Head of caudate nucleus (tissue), 42 donors: ENCODE data around the gene ERCC5.

Source experiments
- DNase-seq, 42 donors: peaks; one replicate each; pipeline versions ENCODE4 v3.0.0 to v3.0.0-alpha.2; 2020 to 2021; ENCODE audit warnings: mixed read lengths in 7 of 42
- intact Hi-C: fragments of 100-400 bp; cut with DNase I; formaldehyde crosslinking; loops from one replicate; pipeline ENCODE4 v1.15.0; 2022

The ERCC5 gene

DNA sequence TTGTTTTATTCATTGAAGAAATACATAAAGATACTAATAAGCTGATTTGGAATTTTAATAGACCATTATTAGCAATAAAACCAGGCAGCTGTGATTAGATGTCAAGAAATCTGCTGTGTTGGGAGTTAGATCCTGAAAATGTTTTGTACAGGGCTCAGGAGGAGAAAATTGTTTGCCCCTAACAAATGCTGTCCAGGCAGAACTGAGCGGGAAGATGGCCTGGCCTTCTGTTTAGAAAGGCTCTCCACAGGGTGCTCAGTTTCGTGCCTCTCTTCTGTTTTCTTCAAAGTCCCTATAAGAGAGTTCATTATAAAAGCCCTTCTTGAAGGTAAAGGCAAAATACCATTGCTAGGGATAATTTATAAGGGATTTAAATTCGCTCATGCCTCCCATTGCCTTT lies 64.1 kb downstream of the ERCC5 start:
- no peak for DNase-seq
- intact Hi-C loops, result no loop called here

DNA sequence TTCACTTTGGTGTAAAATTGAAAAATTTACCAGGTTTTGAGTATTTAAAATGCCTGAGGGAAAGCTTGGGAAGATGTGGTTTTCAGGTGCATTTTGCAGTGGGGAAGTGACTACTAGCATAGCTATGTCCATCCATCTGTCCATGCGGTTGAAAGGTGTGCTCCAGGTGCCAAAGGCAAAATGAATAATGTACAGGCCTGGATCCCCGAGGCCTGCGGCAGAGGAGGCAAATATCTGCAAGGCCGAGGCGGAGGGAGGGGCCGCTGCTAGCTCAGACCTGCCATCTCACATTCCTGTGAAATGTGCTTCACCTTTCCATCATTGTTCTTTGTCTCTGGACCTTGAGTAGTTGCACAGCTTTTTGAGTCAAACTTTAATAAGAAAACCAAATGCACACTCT lies 65.5 kb downstream of the ERCC5 start:
- DNase-seq, result no peak
- intact Hi-C loops, result no loop called here

DNA sequence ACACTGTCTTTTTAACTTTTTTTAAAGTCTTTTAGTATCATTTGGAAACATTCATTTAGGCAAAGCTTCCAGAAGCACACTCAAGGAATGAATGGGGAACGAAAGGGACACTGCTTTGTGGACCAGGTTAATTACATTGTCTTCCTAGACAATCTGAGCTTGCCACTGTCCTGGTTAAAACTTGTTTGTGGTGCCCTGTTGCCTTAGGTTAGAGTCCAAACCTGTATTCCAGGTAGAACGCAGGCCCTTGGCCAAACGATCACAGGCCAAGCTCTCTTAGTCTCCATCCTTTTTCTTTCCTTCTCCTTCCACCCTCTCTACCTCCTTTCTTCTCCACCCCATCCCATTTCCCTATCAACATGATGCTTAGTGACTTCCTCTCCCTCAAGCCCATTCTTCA lies 66.8 kb downstream of the ERCC5 start:
- intact Hi-C loops, result no loop called here
- no peak for DNase-seq

DNA sequence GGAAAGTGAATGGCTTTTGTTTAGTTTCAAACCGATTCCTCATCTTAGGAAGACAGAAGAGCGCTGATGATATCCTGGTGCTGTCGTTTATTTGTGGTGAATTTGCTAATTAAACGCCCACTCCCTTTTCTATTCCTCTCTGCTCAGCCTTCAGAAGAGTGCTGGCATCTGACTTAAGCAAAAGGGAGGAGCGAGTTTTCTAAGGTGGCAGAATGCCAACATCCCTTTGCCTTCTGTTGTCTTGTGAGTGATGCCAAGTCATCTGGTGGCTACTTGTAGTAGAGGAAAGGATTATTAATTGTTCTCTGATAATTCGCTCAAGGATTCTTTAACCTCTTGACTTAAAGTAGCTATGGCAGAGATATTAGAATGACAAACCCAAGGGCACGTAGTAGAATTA lies 68.1 kb downstream of the ERCC5 start:
- intact Hi-C loops, result no loop called here
- DNase-seq, result peak in 14 of 42 donors; percentile 22 to 60 (median 28)

DNA sequence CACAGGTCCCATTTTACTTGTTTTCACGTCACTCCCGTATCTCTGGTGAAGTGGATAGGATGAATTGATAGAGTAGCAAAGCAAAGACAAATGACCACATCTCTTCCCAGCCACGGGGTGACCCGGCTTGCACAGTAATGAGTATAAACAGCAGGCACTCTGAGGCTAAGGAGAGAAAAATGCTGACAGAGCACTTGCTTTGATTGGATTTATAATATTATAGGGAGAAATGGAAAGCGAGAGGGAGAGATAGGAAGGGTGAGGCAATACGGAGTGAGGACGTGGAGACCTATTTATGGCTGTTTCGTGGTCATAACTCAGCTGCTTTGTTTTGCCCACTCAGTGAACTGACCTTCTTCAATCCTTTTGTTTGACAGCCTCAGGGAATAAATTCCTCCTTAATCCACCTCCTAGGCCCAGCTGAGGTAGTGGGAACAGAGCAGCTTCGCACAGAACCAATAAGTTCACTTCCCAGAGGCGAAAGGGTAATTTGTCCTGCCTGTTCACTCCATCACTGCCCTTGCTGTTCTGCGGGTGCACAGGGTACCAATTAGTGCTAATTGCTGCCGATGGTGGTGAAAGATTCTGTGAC lies 68.6 kb downstream of the ERCC5 start:
- intact Hi-C loops, result no loop called here
- no peak for DNase-seq

DNA sequence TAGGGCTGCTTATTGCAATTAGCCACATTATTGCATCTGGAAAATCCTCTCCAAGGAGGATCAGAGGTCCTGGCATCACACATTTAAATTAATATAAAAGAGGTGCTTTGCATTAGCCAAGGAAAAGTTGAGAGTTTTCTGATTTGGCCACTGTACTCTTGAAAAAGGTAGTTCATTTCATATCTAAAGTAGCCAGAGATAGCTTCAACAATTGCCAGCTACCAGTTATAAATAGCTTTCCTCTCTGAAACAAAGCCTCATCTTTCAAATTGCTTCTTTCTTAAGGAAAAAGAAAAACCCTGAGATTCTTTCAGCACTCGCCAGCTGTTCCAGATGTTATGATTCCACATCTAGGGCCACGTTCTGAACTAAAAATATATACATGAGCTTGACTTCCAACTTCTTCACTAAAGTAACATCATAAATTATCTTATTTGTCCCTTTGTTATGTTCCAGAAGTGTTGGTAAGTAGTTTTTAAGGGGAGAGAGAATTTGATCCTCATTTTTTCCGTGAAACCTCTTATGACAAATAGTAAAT lies 69.6 kb downstream of the ERCC5 start:
- no peak for DNase-seq
- intact Hi-C loops, result no loop called here

DNA sequence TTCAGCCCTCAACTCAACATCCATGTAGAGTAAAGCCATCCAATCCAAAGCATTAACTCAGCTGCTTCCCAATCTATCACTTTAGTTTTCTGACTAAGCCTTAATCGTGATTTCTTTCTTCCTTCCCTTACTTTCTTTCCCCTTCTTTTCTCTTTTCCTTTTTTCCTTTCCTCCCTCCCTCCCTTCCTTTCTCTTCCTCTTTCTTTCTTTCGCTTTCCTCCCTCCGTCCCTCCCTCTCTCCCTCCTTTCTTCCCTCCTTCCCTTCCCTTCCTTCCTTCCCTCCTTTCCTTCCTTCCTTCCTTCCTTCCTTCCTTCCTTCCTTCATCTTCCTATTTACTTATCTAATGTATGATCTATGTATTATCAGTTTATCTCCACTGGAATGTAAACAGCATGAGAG lies 71.2 kb downstream of the ERCC5 start:
- intact Hi-C loops, result no loop called here

DNA sequence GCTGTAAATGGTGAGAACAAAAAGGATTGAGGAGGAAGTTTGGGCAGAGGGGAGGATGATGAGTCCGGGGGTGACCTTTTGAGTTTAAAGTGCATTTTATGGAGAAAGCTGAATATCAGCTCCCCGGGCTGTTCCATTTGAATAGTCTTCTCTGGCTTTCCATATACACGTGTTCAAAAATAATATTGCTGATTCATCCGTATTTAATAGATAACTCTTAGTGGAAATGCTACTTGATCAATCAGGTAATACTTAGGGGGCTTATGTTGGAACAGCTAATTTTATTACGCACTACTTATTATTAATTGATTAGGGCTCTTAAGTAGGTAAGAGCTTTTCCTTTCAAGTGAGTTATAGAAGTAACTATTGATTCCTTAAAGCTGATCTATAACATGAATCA lies 76.4 kb downstream of the ERCC5 start:
- intact Hi-C loops, result no loop called here
- no peak for DNase-seq

More for the DNA sequence above, 71.2 kb downstream of the ERCC5 start:
- no peak for DNase-seq
